Muscle layer of duodenum (tissue), 2 donors: ENCODE results near the gene PLCL2.

Experiments
- H3K27ac ChIP-seq: one replicate; pipeline ENCODE4 v1.7.0; 2013; ENCODE audit warnings: mild to moderate bottlenecking, low read length
- H3K27me3 ChIP-seq: one replicate; pipeline ENCODE4 v1.7.0; 2013; ENCODE audit warnings: low read depth, mild to moderate bottlenecking, control low read depth, low read length
- H3K36me3 ChIP-seq, 2 donors: one replicate each; pipeline ENCODE4 v1.7.0; 2013; ENCODE audit warnings: low read length in 2 of 2, control low read depth in 1 of 2, mild to moderate bottlenecking in 1 of 2; ENCODE audit not compliant: insufficient read depth in 2 of 2, control insufficient read depth in 1 of 2
- H3K4me1 ChIP-seq, 2 donors: one replicate each; pipeline ENCODE4 v1.7.0; 2013; ENCODE audit warnings: low read length in 2 of 2, mild to moderate bottlenecking in 2 of 2, control low read depth in 1 of 2, moderate library complexity in 1 of 2; ENCODE audit not compliant: insufficient read depth in 2 of 2, control insufficient read depth in 1 of 2
- H3K4me3 ChIP-seq, 2 donors: one replicate each; pipeline ENCODE4 v1.7.0; 2013; ENCODE audit warnings: low read length in 2 of 2, low read depth in 1 of 2, mild to moderate bottlenecking in 1 of 2
- H3K9me3 ChIP-seq, 2 donors: one replicate each; pipeline ENCODE4 v1.7.0; 2013; ENCODE audit warnings: low read length in 2 of 2, control low read depth in 1 of 2, mild to moderate bottlenecking in 1 of 2; ENCODE audit not compliant: control insufficient read depth in 1 of 2
- donor health status: healthy.

The PLCL2 gene

GRCh38 chr3:16885593-16886302, 993 bp downstream of the PLCL2 start:
- Histone ChIP-seq H3K27ac (peak overlapping the region; percentile 83), H3K4me1 (peaks cover 4 to 12% of the 10 kb centered on the region in 2 donors), H3K27me3 (no peaks in the 10 kb centered on the region), H3K36me3 (no peaks in the 10 kb centered on the region), H3K9me3 (no peaks in the 10 kb centered on the region), H3K4me3 (peak overlapping the region; percentile 77 to 89)

GRCh38 chr3:16886303-16886683, 1.5 kb downstream of the PLCL2 start:
- Histone ChIP-seq H3K4me1 (peaks cover 4 to 12% of the 10 kb centered on the region in 2 donors), H3K4me3 (peak overlapping the region; percentile 77 to 89), H3K36me3 (no peaks in the 10 kb centered on the region), H3K27me3 (no peaks in the 10 kb centered on the region), H3K9me3 (no peaks in the 10 kb centered on the region), H3K27ac (peak overlapping the region; percentile 83)

- H3K4me1 ChIP-seq = peaks cover 4 to 12% of the 10 kb centered on the region in 2 donors
- H3K36me3 ChIP-seq = no peaks in the 10 kb centered on the region
- no peaks in the 10 kb centered on the region for H3K9me3 ChIP-seq
- H3K4me3 ChIP-seq = peak overlapping the region in 1 of 2 donors; percentile 89
- peak overlapping the region; percentile 83 for H3K27ac ChIP-seq
- no peaks in the 10 kb centered on the region for H3K27me3 ChIP-seq
Measured at GRCh38 chr3:16887130-16887529, 2.4 kb downstream of the PLCL2 start.

GRCh38 chr3:16888356-16888755, 3.6 kb downstream of the PLCL2 start:
- Histone ChIP-seq H3K4me3 (peak overlapping the region; percentile 17 to 89), H3K27ac (no peak overlapping the region)

GRCh38 chr3:16888785-16889607, 4.2 kb downstream of the PLCL2 start:
- Histone ChIP-seq H3K27ac (peak overlapping the region; percentile 25), H3K36me3 (no peaks in the 10 kb centered on the region), H3K27me3 (no peaks in the 10 kb centered on the region), H3K4me3 (peak overlapping the region in 1 of 2 donors; percentile 89), H3K9me3 (no peaks in the 10 kb centered on the region), H3K4me1 (peaks cover under 1 to 12% of the 10 kb centered on the region in 2 donors)

More at GRCh38 chr3:16888356-16888755, 3.6 kb downstream of the PLCL2 start:
- no peaks in the 10 kb centered on the region for H3K36me3 ChIP-seq
- H3K27me3 ChIP-seq = no peaks in the 10 kb centered on the region
- H3K4me1 ChIP-seq = peaks cover 4 to 12% of the 10 kb centered on the region in 2 donors
- H3K9me3 ChIP-seq = no peaks in the 10 kb centered on the region

- Histone ChIP-seq H3K9me3 (no peaks in the 10 kb centered on the region), H3K27me3 (no peaks in the 10 kb centered on the region), H3K4me1 (peaks cover 1 to 12% of the 10 kb centered on the region in 2 donors), H3K4me3 (no peak overlapping the region), H3K36me3 (no peaks in the 10 kb centered on the region), H3K27ac (no peak overlapping the region)
Measured at GRCh38 chr3:16890597-16891333, 6.0 kb downstream of the PLCL2 start.

- H3K4me1 ChIP-seq = peaks cover 4 to 8% of the 10 kb centered on the region in 2 donors
- H3K36me3 ChIP-seq = no peaks in the 10 kb centered on the region
- no peak overlapping the region for H3K27ac ChIP-seq
- H3K27me3 ChIP-seq = no peaks in the 10 kb centered on the region
- H3K9me3 ChIP-seq = no peaks in the 10 kb centered on the region
- no peak overlapping the region for H3K4me3 ChIP-seq
Measured at GRCh38 chr3:16893618-16894200, 9.0 kb downstream of the PLCL2 start.

GRCh38 chr3:16896094-16896627, 11.4 kb downstream of the PLCL2 start:
- Histone ChIP-seq H3K4me3 (no peak overlapping the region), H3K4me1 (peaks cover 0 to 8% of the 10 kb centered on the region in 2 donors), H3K36me3 (no peaks in the 10 kb centered on the region), H3K9me3 (no peaks in the 10 kb centered on the region), H3K27ac (no peak overlapping the region), H3K27me3 (no peaks in the 10 kb centered on the region)

GRCh38 chr3:16896820-16897219, 12.1 kb downstream of the PLCL2 start:
- H3K4me3 ChIP-seq = no peak overlapping the region
- H3K36me3 ChIP-seq = no peaks in the 10 kb centered on the region
- H3K4me1 ChIP-seq = peaks cover 0 to 8% of the 10 kb centered on the region in 2 donors
- H3K27me3 ChIP-seq = no peaks in the 10 kb centered on the region
- H3K27ac ChIP-seq = no peak overlapping the region
- H3K9me3 ChIP-seq = no peaks in the 10 kb centered on the region

- Histone ChIP-seq H3K36me3 (no peaks in the 10 kb centered on the region), H3K4me3 (peak overlapping the region in 1 of 2 donors; percentile 49), H3K4me1 (peaks cover 0 to 8% of the 10 kb centered on the region in 2 donors), H3K27me3 (no peaks in the 10 kb centered on the region), H3K27ac (no peak overlapping the region), H3K9me3 (no peaks in the 10 kb centered on the region)
Measured at GRCh38 chr3:16897254-16897926, 12.6 kb downstream of the PLCL2 start.
